K562 (cell line): ENCODE data around the gene KCNA2. TPM values are rescaled to one million over a fixed set of nuclear protein-coding genes. Genes with fewer than 3 reads are reported as not detected.

ENCODE experiments used
- CREM ChIP-seq: IDR thresholded peaks from 2 replicates; pipeline ENCODE4 v1.6.1; 2014; ENCODE audit warnings: antibody characterized with exemption, low read depth
- EP300 ChIP-seq: IDR thresholded peaks from 2 replicates; pipeline ENCODE4 v1.6.1; 2012; ENCODE audit warnings: low read length, improper control_type of control experiment
- GTF2E2 ChIP-seq: fragments of 200-800 bp; sonication (Bioruptor generic); IDR thresholded peaks from 2 replicates; pipeline ENCODE4 v1.6.1; 2016; ENCODE audit warnings: missing genetic modification characterization, missing compliant biosample characterization
- GTF3C2 ChIP-seq: IDR thresholded peaks from 3 replicates; pipeline ENCODE4 v1.6.1; 2011; ENCODE audit warnings: borderline replicate concordance, mild to moderate bottlenecking, moderate library complexity; ENCODE audit not compliant: insufficient read length; ENCODE audit errors: extremely low read depth
- LARP7 ChIP-seq: fragments of 450-650 bp; IDR thresholded peaks from 2 replicates; pipeline ENCODE4 v1.6.1; 2016
- MBD1 ChIP-seq: fragments of 250-450 bp; sonication (Bioruptor Pico); IDR thresholded peaks from 2 replicates; pipeline ENCODE4 v1.8.0; 2022; ENCODE audit warnings: inconsistent platforms
- MTA3 ChIP-seq: fragments of 450-650 bp; formaldehyde crosslinking; IDR thresholded peaks from 2 replicates; pipeline ENCODE4 v1.6.1; 2017; ENCODE audit warnings: mild to moderate bottlenecking, borderline replicate concordance
- NCOR1 ChIP-seq: fragments of 450-650 bp; IDR thresholded peaks from 2 replicates; pipeline ENCODE4 v1.6.1; 2016; ENCODE audit warnings: mild to moderate bottlenecking, moderate library complexity
- NR2C2 ChIP-seq, 2 experiments: fragments of 200-800 bp in 1 of 2; sonication (Bioruptor generic) in 1 of 2; sonication (generic) in 1 of 2; formaldehyde crosslinking in 1 of 2; IDR thresholded peaks; 2 replicates each; pipeline versions ENCODE4 v1.6.1 to v1.8.0; 2016 to 2022; ENCODE audit warnings: mild to moderate bottlenecking in 1 of 2, missing compliant biosample characterization in 1 of 2, missing genetic modification characterization in 1 of 2, missing genetic modification reagents in 1 of 2
- NUFIP1 ChIP-seq: fragments of 450-650 bp; IDR thresholded peaks from 2 replicates; pipeline ENCODE4 v1.6.1; 2018; ENCODE audit not compliant: partially characterized antibody
- PATZ1 ChIP-seq: fragments of 250-450 bp; sonication (Bioruptor Pico); IDR thresholded peaks from 2 replicates; pipeline ENCODE4 v1.5.0; 2020; ENCODE audit warnings: mild to moderate bottlenecking, borderline replicate concordance
- PHF8 ChIP-seq: fragments of 200-600 bp; sonication (generic); IDR thresholded peaks from 2 replicates; pipeline ENCODE4 v1.6.1; 2012; ENCODE audit warnings: mixed run types, mild to moderate bottlenecking, inconsistent platforms, low read length, moderate library complexity, borderline replicate concordance
- POLR2AphosphoS2 ChIP-seq: IDR thresholded peaks from 2 replicates; pipeline ENCODE4 v1.6.1; 2012; ENCODE audit warnings: low read length, improper control_type of control experiment
- POLR2AphosphoS5 ChIP-seq: IDR thresholded peaks from 2 replicates; pipeline ENCODE4 v1.6.1; 2011; ENCODE audit warnings: mild to moderate bottlenecking, low read depth, low read length, moderate library complexity; ENCODE audit not compliant: control insufficient read depth, insufficient read depth
- RFX5 ChIP-seq: IDR thresholded peaks from 2 replicates; pipeline ENCODE4 v1.6.1; 2011; ENCODE audit warnings: low read depth, mild to moderate bottlenecking, improper control_type of control experiment, low read length
- SREBF2 ChIP-seq: sonication (generic); formaldehyde crosslinking; IDR thresholded peaks from 2 replicates; pipeline ENCODE4 v1.4.0; 2020; ENCODE audit warnings: mild to moderate bottlenecking, missing genetic modification reagents
- ZBTB12 ChIP-seq: fragments of 250-450 bp; sonication (Bioruptor Pico); IDR thresholded peaks from 2 replicates; pipeline ENCODE4 v1.4.0; 2020
- ZC3H11A ChIP-seq: IDR thresholded peaks from 2 replicates; pipeline ENCODE4 v1.6.1; 2012; ENCODE audit warnings: low read depth, low read length, improper control_type of control experiment
- ZNF12 ChIP-seq: sonication (generic); formaldehyde crosslinking; IDR thresholded peaks from 2 replicates; pipeline ENCODE4 v1.4.0; 2020; ENCODE audit warnings: mild to moderate bottlenecking, missing genetic modification reagents
- ZNF3 ChIP-seq: fragments of 250-450 bp; sonication (Bioruptor Pico); IDR thresholded peaks from 2 replicates; pipeline ENCODE4 v1.5.0; 2021; ENCODE audit warnings: mild to moderate bottlenecking, moderate library complexity
- ZNF668 ChIP-seq: fragments of 250-450 bp; sonication (Bioruptor Pico); IDR thresholded peaks from 2 replicates; pipeline ENCODE4 v1.8.0; 2022; ENCODE audit warnings: mild to moderate bottlenecking, inconsistent platforms
- polyA plus RNA-seq, 8 experiments: library from polyadenylated mRNA; depleted of rRNA in 4 of 8; stranded (reverse) in 5 of 8; unstranded in 3 of 8; fragments of >200 nt; fragmentation: Nextera tagmentation in 2 of 8; fragmentation: Illumina TruSeq in 1 of 8; extraction: Ambion mirVana in 2 of 8; extraction: Trizol in 1 of 8; gene quantifications; 2 replicates each; pipeline versions ENCODE4 v1.2.1 to v1.2.3, GENCODE V29; 2011 to 2014; ENCODE audit warnings: inconsistent platforms in 1 of 8, missing spikeins in 1 of 8
- total RNA-seq, 7 experiments: library from RNA; depleted of rRNA in 6 of 7; stranded (reverse); fragments of >200 nt in 6 of 7; fragmentation: Illumina TruSeq in 2 of 7; extraction: Trizol in 2 of 7; gene quantifications; 2 replicates each; pipeline versions ENCODE4 v1.2.1 to v1.2.3, GENCODE V29; 2011 to 2021; ENCODE audit warnings: low replicate concordance in 1 of 7

Gene KCNA2
- total and polyA plus RNA-seq, 9 of the 15 experiments (the other 6 are each of a cell fraction or from before 2014, with no cell fraction given) = not detected

GRCh38 chr1:110619412-110620249 is 13.5 kb upstream of the KCNA2 start (continued):
- no peak for TF ChIP-seq NCOR1
- TF ChIP-seq RFX5 = no peak
- peak; percentile 77 for TF ChIP-seq CREM
- TF ChIP-seq GTF2E2 = no peak
- no peak for TF ChIP-seq SREBF2 (CRISPR knock-in tag)
- TF ChIP-seq ZC3H11A = no peak
- no peak for TF ChIP-seq ZNF12 (CRISPR knock-in tag)
- no peak for TF ChIP-seq ZNF668
- TF ChIP-seq NUFIP1 = no peak
- TF ChIP-seq EP300 = peak; percentile 27; the same call in 1 of the 2 replicates
- TF ChIP-seq LARP7 = no peak
- no peak for TF ChIP-seq POLR2AphosphoS5
- no peak for TF ChIP-seq NR2C2 (CRISPR knock-in tag; IDR thresholded peaks at IDR 0.05)
- TF ChIP-seq NR2C2 (tag; IDR thresholded peaks at IDR 0.05) = no peak
- TF ChIP-seq MBD1 (CRISPR knock-in tag) = no peak
- TF ChIP-seq PHF8 = no peak
- TF ChIP-seq PATZ1 = no peak
- peak; percentile 63; the same call in 1 of the 2 replicates for TF ChIP-seq MTA3
- no peak for TF ChIP-seq POLR2AphosphoS2
- no peak for TF ChIP-seq ZNF3 (CRISPR knock-in tag)
- no peak for TF ChIP-seq ZBTB12 (CRISPR knock-in tag)
- no peak for TF ChIP-seq GTF3C2
